CD4-positive, alpha-beta T cell treated with Interleukin-4 for 1 hour (primary cell): Measurements from ENCODE around the gene GJD3.

Source experiments
- DNase-seq, 2 donors: peaks; one replicate each; pipeline ENCODE4 v3.0.0-alpha.2; 2020 to 2022

The GJD3 gene

GRCh38 chr17:40338058-40338457 is 26.5 kb downstream of the GJD3 start:
- DNase-seq, result peak in 1 of 2 donors; percentile 38

- DNase-seq, result no peak
These were observed 27.2 kb downstream of the GJD3 start for GRCh38 chr17:40337351-40337750.

DNA sequence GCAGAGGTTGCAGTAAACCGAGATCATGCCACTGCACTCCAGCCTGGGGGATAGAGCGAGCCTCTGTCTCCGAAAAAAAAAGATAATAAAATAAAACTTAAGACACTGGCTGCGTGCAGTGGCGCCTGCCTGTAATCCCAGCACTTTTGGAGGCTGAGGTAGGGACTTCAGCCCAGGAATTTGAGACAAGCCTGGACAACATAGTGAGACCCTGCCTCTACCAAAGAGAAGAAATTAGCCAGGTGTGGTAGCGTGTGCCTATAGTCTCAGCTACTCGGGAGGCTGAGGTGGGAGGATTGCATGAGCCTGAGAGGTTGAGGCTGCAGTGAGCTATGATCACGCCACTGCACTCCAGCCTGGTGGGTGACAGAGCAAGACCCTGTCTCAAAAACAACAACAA is 28.9 kb downstream of the GJD3 start:
- no peak for DNase-seq

DNA sequence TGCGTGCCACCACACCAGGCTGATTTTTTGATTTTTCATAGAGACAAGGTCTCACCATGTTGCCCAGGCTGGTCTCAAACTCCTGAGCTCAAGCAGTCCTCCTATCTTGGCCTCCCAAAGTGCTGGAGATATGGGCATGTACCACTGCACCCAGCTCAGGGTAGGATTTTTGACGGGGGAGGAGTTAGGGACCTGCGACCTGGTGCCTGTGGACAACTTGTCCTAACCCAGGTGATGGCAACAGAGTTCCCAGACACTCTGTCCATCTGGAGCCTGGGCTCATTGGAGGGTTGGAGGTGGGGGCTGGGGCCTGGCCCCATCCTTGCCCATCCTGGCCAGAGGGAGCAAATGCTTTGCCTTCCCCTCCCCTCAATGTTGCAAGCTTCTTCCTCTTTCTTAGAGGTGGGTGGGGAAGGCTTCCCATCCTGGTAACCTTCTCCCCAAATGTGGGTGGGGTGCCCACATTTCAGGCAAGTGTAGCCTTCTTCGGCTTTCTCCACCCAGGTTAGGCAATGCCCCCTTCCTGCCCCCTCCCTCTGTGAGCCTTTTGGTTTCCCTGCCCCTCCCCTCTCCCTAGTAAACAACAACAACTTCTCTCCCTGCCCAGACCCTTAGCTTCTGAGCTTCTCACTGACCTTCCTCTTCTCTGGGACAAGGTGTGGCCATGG is 30.6 kb downstream of the GJD3 start:
- peak in 1 of 2 donors; percentile 47 for DNase-seq

GRCh38 chr17:40331743-40332641 is 32.5 kb downstream of the GJD3 start:
- no peak for DNase-seq

GRCh38 chr17:40330850-40331470 is 33.6 kb downstream of the GJD3 start:
- DNase-seq, result no peak

DNA sequence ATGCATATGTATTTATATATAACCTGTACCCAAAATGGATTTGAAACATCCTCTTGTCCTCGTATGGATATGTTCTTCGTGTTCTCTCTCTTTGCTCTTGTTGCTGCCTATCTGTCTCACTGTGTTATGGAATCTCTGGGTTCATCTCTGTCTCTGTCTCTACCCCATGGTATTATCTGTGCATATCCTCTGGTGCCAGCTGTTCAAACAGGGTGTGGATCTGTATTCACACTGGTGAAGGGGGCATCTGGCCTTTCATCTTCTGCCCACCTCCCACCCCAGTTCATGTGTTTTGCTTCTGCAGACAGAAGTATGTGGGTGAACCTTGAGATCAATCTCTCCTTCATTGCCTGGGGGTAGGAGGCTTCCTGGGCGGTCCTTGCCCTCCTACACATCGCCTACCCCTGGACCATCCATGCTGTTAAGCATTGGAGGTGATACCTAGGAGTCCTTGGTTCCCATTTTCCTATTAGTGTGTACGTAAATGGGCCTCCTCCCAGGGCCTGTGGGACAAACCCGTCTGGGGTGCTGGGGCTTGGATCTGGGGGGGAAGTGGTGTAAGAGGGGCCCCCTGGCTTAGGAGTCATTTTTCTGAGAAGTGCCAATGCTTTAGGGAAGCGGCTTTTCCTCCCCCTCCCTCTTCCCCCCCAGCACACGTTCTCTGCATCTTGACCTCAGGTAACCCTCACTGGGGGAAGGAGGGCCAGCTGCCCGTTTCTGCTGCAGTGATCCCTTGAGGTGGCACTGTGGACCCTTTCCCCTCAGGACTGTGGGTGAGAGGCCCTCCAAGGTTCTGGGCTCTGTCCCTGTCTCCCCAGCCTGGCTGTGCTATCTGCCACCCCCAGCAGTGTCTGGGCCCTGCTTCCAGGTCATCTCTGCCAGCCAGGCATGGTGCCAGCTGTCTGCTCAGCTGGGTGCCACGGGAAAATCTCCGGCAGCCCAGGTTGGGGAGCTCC is 34.4 kb downstream of the GJD3 start:
- peak; percentile 58 to 78 for DNase-seq

DNA sequence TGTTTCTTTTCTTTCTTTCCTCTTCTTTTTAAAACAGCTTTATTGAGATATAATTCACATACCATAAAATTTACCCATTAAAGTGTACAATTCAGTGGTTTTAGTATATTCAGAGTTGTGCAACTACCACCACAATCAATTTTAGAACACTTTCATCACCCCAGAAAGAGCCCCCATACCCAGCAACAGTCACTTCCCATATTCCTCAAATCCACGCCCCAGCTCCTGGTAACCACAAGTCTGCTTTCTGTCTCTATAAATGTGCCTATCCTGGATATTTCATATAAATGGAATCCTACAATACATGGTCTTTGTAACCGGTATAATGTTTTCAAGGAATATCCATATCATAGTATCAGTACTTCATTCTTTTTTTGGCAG is 36.2 kb downstream of the GJD3 start:
- no peak for DNase-seq

DNA sequence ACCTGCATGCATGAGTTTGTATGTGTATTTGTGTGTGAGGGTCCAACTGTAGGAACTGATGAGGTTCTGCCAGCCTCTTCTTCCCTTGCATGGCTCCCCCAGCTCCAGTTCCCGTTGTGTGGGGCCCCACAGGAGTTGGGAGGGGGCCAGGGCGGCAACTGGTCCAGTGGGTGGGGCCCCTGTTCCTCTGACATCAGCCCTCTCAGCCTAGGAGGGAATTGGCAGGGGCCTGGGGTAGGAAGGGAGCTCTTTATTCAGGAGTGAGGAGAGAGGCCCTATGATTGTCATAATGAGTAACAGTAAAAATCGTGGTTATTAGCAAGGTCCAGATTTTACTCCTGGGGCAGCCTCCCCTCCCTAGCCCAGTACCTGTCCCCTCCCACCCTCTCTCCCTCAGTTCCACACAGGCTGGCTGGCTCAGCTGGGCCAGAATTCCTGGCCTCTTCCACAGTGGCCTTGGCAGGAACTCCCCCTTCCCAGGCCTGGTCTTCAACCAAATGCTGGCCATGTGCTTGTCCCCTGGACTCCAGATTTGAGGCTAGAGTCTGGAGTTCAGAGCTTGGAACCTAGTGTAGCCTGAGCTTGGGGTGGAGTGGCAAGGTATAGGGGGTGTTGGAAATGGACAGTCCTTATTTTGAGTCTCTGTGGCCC is 36.7 kb downstream of the GJD3 start:
- no peak for DNase-seq

- no peak for DNase-seq
These were observed 37.2 kb downstream of the GJD3 start for GRCh38 chr17:40327244-40327729.

DNA sequence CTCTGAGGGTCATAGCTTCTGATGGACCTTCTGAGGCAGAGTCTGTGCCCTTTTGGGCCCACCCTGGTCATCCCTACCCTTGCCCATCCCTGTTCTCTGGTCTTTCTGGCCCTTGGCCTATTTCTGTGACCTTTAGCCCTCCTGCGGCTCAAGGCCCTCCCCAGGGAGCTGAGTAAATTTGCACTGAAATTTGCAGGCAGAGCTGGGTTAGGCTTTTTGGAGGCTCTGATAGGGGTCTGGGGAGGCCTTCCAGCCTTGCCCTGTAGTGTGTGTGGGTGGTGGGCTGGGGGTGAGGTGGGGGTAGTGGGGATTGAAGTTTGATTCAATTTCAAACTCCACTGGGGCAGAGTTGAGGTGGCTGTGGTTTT is 37.7 kb downstream of the GJD3 start:
- no peak for DNase-seq

DNA sequence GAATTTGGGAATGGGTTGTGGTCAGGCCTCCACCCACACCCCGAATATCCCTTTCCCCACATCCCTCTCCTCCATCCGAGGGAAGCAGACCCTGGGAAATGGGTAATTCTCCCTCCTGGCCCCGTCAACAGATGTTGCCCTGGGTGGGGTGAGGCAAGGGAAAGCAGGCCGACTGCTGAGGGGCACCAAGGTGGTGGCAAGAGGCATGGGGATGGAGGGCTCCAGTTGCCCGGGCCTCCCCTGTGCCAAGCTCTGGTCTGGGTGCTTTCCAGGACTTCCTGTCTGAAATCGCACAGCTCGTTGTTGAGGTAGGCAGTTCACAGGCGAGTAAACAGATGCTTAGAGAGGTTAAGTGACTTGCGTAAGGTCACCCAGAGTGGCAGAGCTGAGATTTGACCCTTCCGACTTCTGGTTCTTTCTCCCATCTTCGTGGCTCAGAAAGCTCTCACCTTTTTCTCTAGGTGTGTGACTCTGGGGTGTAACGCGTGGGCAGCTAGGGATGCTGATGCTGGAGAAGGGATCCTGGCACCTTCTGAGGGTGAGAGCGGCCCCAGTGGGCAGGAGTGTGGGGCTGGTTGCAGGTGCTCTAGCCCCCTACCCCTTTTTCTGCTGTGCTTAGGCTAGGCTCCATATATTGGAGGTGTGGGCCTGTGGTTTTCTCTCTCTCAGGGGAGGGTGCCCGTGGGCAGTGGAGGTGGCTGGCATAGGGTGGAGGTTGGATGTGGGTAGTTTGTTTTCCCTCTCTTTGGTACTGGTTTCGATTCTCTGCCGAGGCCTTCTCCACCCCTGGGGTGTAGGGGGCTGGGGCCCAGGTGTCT is 38.3 kb downstream of the GJD3 start:
- peak; percentile 82 to 84 for DNase-seq

DNA sequence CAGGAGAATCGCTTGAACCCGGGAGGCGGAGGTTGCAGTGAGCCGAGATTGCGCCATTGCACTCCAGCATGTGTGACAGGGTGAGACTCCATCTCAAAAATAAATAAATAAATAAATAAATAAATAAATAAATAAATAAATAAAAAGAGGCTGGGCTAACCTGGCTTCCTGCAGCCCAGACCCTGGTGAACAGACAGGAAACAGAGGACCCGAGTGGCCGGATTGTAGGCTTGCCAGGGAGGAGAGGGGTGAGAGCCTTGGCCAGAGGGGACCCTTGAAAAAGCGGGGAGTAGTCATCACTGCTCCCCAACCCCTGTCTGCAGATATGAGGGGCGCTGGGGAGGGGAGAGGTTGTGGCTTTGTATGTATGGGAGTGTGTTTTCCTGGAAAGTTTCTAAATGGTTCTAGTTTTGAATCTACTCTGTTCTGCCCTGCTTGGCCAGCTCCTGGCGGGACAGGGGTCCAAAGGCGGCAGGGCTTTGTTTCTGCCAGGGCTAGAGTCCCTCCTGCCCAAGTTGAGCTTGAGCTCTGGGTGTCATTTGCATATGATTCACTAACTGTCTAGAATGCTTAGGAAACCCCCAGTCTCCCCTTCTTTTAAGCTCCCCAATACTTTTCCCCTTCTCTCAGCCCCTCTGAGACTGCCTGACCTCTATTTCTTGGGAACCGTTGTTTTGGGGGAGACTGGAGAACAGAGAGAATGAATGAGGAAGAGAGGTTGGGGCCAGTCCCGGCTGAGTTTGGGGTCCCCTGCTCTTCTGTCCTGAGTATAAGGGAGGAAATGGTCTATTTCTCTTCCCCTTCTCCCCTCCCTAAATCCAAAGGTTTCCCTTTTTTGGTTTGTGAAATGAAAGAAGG is 39.2 kb downstream of the GJD3 start:
- peak; percentile 67 to 70 for DNase-seq

GRCh38 chr17:40323391-40324381 is 40.9 kb downstream of the GJD3 start:
- DNase-seq, result peak; percentile 93

DNA sequence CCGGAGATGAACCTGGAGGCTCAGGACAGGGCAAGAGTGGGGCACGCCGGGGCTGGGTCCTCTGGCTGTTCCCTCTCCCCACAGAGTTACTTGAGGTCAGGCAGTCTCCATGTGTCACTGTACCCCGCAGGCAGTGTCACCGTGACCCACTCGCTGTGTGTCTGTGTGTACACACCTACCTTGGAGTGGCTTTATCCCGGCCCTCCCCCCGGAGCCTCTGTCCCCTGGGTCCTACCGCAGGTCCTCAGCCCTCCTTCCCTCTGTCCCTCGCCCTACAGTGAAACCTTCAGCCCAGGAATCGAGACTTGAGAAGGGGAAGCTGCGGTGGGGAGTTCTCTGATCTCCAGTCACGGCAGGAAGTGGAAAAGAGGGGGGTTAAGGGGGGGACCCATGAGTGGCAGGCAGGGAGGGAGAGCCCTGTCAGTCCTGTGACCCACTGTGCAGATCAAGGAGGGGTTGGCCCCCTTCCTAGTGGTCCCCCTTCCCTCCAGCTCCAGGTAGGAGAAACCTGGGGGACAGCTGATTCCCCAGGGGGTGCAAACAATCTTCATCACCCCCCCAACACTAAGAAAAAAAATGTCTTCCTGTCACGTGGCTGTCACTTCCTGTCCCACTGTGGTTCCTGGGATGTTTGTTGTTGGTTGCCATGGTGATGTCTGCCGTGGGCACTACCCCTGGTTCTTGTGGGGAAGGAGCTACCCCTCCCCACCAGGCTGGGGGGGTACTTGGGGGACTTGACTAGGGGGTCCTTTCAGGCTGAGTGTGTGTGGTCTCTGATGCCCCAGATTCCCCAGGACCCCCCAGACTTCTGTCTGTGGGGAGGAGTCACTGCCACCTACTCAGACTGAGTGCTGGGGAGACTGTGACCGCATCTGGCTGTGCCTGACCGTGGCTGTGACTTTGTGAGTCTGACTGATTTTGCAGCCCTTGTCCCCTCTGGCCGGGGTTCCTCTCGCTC is 41.9 kb downstream of the GJD3 start:
- peak; percentile 97 to 98 for DNase-seq

DNA sequence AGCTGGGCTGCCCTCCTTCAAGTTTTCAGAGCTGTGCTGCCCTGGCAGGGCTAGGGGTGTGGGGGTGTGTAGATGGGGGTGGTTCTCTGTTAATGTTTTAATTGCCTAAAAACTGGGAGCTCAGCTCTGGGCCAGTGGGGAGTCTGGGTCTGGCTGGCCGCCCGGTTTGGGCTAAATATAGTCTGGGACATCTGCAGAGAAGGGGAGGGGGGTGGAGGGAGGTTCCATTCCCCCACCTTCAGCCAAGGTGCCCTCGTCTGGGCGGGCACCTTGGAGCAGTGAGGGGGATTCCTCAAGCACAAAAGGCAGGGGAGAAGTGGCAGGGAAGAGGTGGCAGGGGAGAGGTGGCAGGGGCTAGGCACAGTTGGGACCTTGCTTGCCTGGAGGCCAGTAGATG is 42.6 kb downstream of the GJD3 start:
- DNase-seq, result no peak

DNA sequence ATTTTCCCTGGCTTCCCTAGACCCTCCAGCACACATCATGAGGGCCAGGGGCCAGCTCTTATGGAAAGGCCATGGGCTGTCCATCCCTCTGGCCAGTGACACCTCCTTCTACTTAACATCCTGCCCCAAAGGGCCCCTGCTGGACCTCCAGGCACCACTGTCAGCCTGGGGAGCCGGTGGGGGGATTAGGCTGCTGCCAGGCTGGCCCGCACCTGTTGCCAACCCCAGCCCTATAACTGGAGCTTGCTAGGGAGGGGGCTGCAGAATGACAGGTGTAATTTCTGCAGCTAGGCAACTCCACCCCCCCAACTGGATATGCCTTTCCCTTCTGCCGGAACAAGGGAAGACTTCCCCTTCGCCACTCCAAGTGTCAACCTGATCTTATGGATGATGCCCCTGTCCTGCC is 43.0 kb downstream of the GJD3 start:
- peak in 1 of 2 donors; percentile 42 for DNase-seq
